MM.1S (cell line): ENCODE measurements around the gene MOCOS.

Source experiments
- DNase-seq: peaks from one replicate; pipeline ENCODE4 v3.0.0-alpha.2; 2015
- H2AFZ ChIP-seq: fragments of 300-600 bp; sonication (generic); 2 replicates; pipeline ENCODE4 v1.6.0; 2016; ENCODE audit warnings: antibody characterized with exemption, low read length
- H3F3A ChIP-seq: fragments of 300-600 bp; sonication (generic); 2 replicates; pipeline ENCODE4 v1.6.1; 2016; ENCODE audit warnings: mild to moderate bottlenecking, antibody characterized with exemption, low read length, moderate library complexity, mixed read lengths; ENCODE audit not compliant: insufficient read depth
- H3K27ac ChIP-seq: fragments of 300-600 bp; sonication (generic); 2 replicates; pipeline ENCODE4 v1.5.1; 2016; ENCODE audit warnings: mild to moderate bottlenecking, low read length
- H3K27me3 ChIP-seq: fragments of 300-600 bp; sonication (generic); replicated peaks from 2 replicates; pipeline ENCODE4 v1.6.0; 2016; ENCODE audit warnings: low read length; ENCODE audit not compliant: insufficient read depth
- H3K36me3 ChIP-seq: fragments of 300-600 bp; sonication (generic); replicated peaks from 2 replicates; pipeline ENCODE4 v1.6.1; 2016; ENCODE audit warnings: mild to moderate bottlenecking, low read length, mixed read lengths; ENCODE audit not compliant: insufficient read depth
- H3K4me1 ChIP-seq: fragments of 300-600 bp; sonication (generic); 2 replicates; pipeline ENCODE4 v1.6.1; 2016; ENCODE audit warnings: low read length, mixed read lengths
- H3K4me2 ChIP-seq: fragments of 300-600 bp; sonication (generic); 2 replicates; pipeline ENCODE4 v1.6.0; 2016; ENCODE audit warnings: low read depth, low read length
- H3K4me3 ChIP-seq: fragments of 300-600 bp; sonication (generic); 2 replicates; pipeline ENCODE4 v1.5.1; 2016; ENCODE audit warnings: low read length, mixed read lengths
- H3K79me2 ChIP-seq: fragments of 300-600 bp; sonication (generic); 2 replicates; pipeline ENCODE4 v1.6.1; 2016; ENCODE audit warnings: mixed run types, low read length, mixed read lengths
- H3K9ac ChIP-seq: fragments of 300-600 bp; sonication (generic); 2 replicates; pipeline ENCODE4 v1.6.1; 2016; ENCODE audit warnings: low read length, mixed read lengths
- H3K9me2 ChIP-seq: fragments of 300-600 bp; sonication (generic); replicated peaks from 2 replicates; pipeline ENCODE4 v1.6.1; 2016; ENCODE audit warnings: mild to moderate bottlenecking, low read length, mixed read lengths; ENCODE audit not compliant: insufficient read depth
- H3K9me3 ChIP-seq: fragments of 300-600 bp; sonication (generic); replicated peaks from 2 replicates; pipeline ENCODE4 v1.6.1; 2016; ENCODE audit warnings: mild to moderate bottlenecking, low read length, mixed read lengths; ENCODE audit not compliant: insufficient read depth
- H4K20me1 ChIP-seq: fragments of 300-600 bp; sonication (generic); 2 replicates; pipeline ENCODE4 v1.6.1; 2016; ENCODE audit warnings: mild to moderate bottlenecking, low read length, moderate library complexity, mixed read lengths; ENCODE audit not compliant: insufficient read depth
- EZH2 ChIP-seq: fragments of 300-600 bp; sonication (generic); optimal IDR thresholded peaks from 2 replicates; pipeline ENCODE3; 2017; ENCODE audit warnings: low read depth, mild to moderate bottlenecking, antibody characterized with exemption, low read length, mixed read lengths
- EZH2phosphoT487 ChIP-seq: fragments of 300-600 bp; sonication (generic); IDR thresholded peaks from 2 replicates; pipeline ENCODE4 v1.6.1; 2018; ENCODE audit warnings: antibody characterized with exemption, low read length
- TF ChIP-seq, protein P1 (sequence below): fragments of 300-600 bp; sonication (generic); IDR thresholded peaks from 2 replicates; pipeline ENCODE4 v1.5.1; 2016; ENCODE audit warnings: antibody characterized with exemption, low read length, mixed read lengths

The MOCOS gene

DNA sequence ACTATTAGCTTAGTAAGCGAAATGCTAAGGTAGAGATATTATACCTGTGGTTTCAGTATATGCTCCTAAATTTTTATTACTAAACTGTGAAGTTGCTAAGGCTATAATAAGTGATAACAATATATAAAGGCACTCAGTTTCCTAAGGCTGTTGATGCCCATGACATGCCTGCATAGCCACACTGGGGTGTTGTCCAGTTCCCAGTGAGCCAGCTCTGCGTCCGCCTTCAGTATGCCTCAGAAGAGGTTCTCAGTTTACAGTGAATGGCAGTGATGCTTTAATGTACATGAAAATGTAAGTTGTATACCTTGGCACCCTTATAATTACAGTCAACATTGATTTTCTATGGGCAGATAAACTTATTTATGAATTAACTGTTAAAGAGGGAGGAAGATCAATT, 117.4 kb downstream of the MOCOS start:
- DNase-seq, result no peak
- no peak overlapping the region for H3K27ac ChIP-seq
- H4K20me1 ChIP-seq, result no peaks in the 10 kb centered on the region
- H3F3A ChIP-seq, result no peaks in the 10 kb centered on the region
- H3K27me3 ChIP-seq, result no peaks in the 10 kb centered on the region
- H3K4me1 ChIP-seq, result no peaks in the 10 kb centered on the region
- no peaks in the 10 kb centered on the region for H3K9me2 ChIP-seq
- H3K36me3 ChIP-seq, result no peaks in the 10 kb centered on the region
- H3K9ac ChIP-seq, result no peak overlapping the region
- no peak for TF ChIP-seq EZH2
- TF ChIP-seq, protein P1, sequence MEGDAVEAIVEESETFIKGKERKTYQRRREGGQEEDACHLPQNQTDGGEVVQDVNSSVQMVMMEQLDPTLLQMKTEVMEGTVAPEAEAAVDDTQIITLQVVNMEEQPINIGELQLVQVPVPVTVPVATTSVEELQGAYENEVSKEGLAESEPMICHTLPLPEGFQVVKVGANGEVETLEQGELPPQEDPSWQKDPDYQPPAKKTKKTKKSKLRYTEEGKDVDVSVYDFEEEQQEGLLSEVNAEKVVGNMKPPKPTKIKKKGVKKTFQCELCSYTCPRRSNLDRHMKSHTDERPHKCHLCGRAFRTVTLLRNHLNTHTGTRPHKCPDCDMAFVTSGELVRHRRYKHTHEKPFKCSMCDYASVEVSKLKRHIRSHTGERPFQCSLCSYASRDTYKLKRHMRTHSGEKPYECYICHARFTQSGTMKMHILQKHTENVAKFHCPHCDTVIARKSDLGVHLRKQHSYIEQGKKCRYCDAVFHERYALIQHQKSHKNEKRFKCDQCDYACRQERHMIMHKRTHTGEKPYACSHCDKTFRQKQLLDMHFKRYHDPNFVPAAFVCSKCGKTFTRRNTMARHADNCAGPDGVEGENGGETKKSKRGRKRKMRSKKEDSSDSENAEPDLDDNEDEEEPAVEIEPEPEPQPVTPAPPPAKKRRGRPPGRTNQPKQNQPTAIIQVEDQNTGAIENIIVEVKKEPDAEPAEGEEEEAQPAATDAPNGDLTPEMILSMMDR, result no peak
- no peak for TF ChIP-seq EZH2phosphoT487
- no peak overlapping the region for H3K4me2 ChIP-seq
- no peaks in the 10 kb centered on the region for H3K9me3 ChIP-seq
- H3K79me2 ChIP-seq, result no peaks in the 10 kb centered on the region
- H2AFZ ChIP-seq, result no peak overlapping the region
- no peak overlapping the region for H3K4me3 ChIP-seq

DNA sequence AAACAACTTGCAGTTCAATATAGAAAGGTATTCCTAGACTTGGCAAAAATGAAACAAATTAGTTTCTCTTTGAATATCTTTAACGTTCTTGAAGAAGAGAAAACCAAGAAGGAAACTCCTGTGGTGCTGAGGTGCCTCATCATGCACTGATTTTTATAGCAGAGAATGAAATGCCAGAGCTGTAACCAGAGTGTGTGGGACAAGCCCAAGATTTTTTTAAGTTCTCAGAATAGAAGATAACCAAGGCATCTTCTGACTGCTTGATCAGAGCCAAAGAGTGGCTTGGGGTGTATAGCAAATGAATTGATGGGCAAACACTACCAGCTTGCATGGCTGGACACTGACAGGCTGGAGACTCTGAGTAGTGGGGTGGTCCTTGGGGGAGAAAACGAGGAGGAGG, 118.1 kb downstream of the MOCOS start:
- no peaks in the 10 kb centered on the region for H3K4me1 ChIP-seq
- H3K9me2 ChIP-seq, result no peaks in the 10 kb centered on the region
- no peak overlapping the region for H2AFZ ChIP-seq
- H3K9ac ChIP-seq, result no peak overlapping the region
- H4K20me1 ChIP-seq, result no peaks in the 10 kb centered on the region
- DNase-seq, result no peak
- no peaks in the 10 kb centered on the region for H3K9me3 ChIP-seq
- H3K36me3 ChIP-seq, result no peaks in the 10 kb centered on the region
- no peak overlapping the region for H3K27ac ChIP-seq
- H3F3A ChIP-seq, result no peaks in the 10 kb centered on the region
- no peaks in the 10 kb centered on the region for H3K79me2 ChIP-seq
- no peaks in the 10 kb centered on the region for H3K27me3 ChIP-seq
- H3K4me2 ChIP-seq, result no peak overlapping the region
- no peak overlapping the region for H3K4me3 ChIP-seq
- no peak for TF ChIP-seq EZH2
- TF ChIP-seq, protein P1, result no peak
- no peak for TF ChIP-seq EZH2phosphoT487

DNA sequence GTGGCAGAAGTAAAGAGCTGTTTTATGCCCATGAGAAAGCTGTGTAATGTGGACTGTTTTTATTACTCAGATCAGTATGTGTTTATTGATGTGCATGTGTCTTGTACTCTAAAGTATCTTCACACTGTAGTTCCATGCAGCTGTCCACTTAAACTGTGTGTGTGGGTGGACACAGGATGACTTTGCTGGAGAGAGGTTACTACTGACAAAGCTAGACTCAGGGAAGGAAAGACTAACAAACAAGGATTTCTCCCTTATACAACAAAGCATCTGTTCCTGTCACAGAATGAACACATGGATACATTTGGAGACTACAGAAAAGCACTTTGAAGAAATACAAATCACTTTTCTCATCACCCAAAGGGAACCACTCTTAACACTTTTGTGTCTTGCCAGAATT, 120.2 kb downstream of the MOCOS start:
- no peak overlapping the region for H3K9ac ChIP-seq
- H3K4me2 ChIP-seq, result no peak overlapping the region
- no peaks in the 10 kb centered on the region for H3K79me2 ChIP-seq
- H3K27ac ChIP-seq, result no peak overlapping the region
- TF ChIP-seq EZH2 (no peak), EZH2phosphoT487 (no peak)
- TF ChIP-seq, protein P1, result no peak
- H3K9me2 ChIP-seq, result no peaks in the 10 kb centered on the region
- DNase-seq, result no peak
- no peaks in the 10 kb centered on the region for H3F3A ChIP-seq
- no peaks in the 10 kb centered on the region for H4K20me1 ChIP-seq
- H3K36me3 ChIP-seq, result no peaks in the 10 kb centered on the region
- no peak overlapping the region for H2AFZ ChIP-seq
- no peaks in the 10 kb centered on the region for H3K9me3 ChIP-seq
- H3K4me3 ChIP-seq, result no peak overlapping the region
- no peaks in the 10 kb centered on the region for H3K27me3 ChIP-seq
- H3K4me1 ChIP-seq, result no peaks in the 10 kb centered on the region
